COR-L47 (cell line): Measurements from ENCODE around the gene FARS2.
A peak's percentile ranks its signal among the peaks of the same experiment; 100 is the strongest.

Source experiments
- DNase-seq: peaks from one replicate; lab custom pipeline; 2025; lab: John Stamatoyannopoulos, UW

FARS2 gene

DNA sequence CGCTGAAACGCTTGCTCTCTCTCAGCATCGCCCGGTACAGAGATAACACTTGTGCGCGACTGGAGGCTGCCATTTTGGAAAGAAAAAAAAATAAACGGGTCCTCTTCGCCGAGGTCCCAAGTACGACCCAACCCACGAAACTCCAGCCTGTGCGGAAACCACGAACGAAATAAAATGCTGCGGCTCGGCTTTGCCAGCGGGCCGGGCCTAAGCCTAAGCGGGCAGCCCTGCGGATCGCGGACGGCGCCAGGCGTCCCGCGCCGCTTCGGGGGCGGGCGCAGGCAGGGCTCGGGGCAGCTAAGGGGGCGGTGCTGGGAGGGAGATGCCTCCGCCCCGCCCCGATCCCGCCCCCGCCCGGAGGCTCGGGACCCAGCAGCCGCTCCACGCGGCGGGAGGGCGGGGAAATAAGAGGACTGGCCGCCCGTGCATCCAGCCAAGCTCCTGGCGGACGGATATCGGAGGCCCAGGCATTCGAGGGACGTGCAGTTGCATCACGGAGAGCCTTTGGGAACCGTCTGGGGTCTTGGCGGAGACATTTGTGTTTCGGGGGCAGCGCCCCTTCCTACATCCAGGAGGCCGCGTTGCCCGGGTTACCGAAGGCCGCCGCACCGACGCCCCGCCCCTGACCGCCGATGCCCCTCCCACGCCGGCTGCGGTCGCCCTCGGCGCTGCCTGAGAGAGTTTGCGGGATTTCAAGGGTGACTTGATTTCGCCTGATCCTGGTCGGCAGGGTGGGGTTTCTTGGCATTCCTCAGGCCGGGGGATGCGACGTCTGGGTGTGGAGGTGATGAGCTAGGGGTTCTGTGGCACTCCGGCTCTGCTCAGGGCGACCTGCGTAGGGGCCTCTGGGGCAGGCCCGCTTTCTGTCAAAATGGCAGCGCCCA is at the start of gene FARS2, which contains the start of gene LYRM4:
TSS of gene FARS2 (plus strand) at position 853 of the 884 bp plus-strand sequence.
TSS of gene LYRM4 (minus strand) at position 290 of the 884 bp plus-strand sequence. CDS start at position 73, 217 bp downstream.
- peak; percentile 85 for DNase-seq

DNA sequence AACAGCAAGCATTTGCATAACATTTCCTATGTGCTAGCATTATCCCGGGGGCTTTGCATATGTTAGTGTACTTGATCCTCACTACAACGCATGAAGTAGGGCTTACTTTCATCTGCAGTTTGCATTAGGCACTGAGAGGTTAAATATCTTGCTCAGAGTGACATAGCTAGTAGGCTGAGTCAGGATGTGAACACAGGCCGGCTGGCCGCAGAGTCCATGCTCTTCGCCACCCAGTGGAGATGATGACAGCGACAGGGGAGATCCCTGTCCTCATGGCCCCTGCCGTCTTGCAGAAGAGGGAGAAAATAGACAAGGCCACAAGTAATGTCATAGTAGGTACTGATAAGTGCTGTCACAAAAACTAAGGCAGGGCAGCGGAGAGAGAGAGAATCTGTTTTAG is 47.5 kb upstream of the FARS2 start:
- DNase-seq, result no peak

DNA sequence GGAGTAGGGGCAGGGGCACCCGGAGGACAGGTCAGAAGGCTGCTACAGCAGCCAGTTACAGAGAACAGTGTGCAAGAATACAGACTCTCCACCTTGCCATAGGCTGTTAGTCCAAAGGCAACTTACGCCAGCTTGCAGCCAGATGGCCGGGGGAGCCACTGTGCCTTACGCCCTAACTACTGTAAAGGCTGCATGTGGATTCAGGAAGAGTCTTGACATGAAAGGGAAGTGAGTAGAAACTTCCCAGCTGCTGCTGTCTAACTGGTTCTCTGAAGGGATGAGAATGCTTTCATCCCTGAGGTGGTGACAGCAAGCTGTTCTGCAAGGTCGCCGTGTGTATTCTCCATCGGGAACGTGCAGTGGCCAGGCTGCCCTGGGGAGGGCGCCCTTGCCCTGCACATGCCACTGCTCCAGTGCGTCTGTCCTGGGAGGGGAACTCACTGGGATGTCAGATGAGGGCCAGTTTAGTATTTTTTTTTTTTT is 46.7 kb upstream of the FARS2 start:
- DNase-seq, result no peak

DNA sequence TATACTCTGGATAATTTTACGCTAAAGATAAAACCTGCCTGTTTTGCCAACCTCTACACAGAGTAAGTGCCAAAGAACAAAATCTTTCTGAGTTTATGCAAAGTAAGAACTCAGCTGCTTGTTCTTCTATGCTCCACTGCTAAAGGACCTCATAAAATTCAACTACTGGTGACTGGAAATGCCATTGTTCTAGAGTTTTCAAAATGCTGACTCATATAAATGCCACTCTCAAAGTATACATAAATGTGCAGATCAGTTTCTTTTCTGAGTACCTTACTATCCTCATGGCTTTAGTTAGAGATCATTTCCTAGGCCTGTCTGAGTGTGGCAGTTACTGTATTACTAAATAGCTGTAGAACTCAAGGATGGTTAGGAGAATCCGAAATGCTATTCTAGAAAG is 46.2 kb upstream of the FARS2 start:
- no peak for DNase-seq

DNA sequence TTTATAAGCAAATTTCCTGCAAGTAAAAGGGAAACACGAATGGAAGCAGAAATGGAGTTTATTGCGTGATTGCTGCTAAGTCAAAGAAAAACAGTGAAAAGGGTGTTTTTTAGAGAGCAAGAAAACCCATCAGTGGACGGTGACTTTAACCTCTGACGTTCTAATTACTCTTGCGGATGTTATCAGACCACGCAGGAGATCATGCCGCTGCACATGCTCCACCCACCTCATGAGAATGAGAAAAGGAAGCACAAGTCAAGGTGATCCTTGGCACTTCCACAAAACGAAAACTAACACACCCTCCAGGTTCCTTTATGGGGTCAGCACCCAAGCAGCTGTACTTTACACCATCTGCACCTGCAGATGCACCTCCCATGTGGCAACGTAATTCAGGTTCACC is 45.5 kb upstream of the FARS2 start:
- no peak for DNase-seq

DNA sequence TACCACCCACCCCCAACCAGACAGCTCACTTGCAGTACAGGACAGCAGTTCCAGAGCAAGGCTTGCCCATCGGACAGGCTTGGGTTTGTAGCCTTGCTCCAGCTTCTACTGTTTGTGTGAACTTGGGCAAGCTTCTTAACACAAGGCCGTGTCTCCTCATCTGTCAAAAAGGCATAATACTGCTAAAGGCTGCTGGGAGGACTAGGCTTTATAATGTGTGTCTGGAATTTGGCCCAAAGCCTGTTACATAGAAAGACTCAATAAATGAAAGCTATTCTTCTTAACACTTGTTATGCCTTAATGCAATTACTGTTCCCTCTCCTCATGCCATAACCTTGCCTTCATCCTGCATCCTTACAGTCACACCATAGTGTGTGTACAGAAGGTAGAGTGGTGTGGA is 44.0 kb upstream of the FARS2 start:
- no peak for DNase-seq

DNA sequence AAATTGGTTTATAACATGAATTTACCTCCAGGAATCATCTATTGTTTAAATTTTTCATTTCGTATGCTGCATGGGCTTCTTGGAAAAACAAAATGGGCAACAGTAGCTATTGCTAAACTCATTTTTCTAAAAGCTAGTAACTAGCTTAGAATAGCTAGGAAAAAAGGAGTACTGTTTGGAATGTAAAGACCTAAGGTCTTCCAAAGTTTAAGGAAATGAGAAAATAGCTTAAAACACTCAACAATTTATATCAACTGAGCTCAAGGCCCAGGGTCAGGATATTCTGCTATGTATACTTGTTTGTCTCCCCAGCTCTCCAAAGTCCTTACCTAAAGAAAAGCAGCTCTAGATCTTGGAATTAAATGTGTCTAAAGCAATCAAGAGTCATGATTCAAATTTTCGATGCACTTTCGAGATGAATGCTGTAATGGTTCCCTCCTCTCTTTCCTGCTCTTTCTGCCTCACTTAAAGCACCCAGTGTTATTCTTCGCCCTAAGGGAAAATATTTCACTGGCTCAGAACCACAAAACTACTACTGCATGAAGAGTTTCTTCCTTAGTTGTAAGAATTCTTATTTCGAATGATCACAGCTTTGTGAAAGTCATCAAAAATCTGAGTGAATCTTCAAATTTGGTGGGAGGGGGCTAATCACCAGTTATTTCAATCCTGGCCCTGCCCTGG is 42.2 kb upstream of the FARS2 start:
- DNase-seq, result no peak

DNA sequence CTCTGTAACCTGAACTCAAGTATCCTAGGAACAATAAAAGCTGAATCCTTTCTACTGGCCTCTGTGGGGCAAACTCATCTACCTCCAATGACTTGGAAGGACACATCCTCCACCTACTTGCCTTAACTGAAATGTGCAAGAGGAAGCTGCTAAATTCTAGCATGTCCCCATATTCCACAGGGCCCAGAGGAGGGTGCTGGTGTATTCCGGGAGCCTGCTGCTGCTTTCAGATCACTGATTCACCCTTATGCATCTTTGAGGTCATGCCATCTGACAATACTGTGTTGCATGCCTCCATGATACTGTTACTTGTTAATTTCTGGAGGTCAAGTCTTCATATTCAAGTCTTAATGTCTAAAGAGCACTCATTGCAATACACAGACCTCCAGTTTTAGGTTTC is 40.9 kb upstream of the FARS2 start:
- no peak for DNase-seq

DNA sequence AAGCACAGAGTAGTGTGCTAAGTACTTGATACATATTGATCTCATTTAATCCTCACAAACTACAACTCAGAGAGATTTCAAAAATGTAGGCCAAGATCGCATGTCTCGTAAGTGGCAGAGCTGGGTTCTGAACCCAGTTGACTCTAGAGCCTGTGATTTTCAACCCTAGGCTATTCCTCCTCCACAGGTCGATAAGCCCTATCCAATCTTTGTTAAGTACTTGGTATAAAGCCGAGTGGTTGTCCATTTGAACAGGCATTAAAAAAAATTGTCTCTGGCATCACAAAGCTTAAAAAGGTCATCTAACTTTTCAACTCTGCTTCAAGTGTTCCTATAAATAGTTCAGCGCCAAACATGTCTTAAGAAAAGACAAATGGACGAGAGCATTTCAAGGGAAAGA is 38.0 kb upstream of the FARS2 start:
- DNase-seq, result no peak

DNA sequence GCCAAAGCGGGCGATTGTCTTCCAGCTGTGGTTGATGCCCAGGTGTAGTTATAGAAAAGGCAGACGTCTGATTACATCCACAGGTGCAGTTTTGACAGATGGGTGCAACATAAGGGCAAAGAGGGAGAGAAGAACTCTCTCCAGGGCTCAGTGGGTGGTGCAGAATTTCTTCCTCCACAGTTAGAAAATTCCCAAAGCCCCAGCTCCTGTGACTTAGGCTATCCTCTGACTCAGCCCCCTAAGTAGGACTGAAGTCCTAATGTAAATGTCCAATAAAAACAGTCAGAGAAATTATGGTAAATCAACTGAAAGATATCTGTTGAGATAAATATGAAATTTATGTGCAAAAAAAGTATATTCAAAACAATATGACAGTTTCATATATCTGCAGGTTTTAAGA is 32.0 kb upstream of the FARS2 start:
- no peak for DNase-seq

DNA sequence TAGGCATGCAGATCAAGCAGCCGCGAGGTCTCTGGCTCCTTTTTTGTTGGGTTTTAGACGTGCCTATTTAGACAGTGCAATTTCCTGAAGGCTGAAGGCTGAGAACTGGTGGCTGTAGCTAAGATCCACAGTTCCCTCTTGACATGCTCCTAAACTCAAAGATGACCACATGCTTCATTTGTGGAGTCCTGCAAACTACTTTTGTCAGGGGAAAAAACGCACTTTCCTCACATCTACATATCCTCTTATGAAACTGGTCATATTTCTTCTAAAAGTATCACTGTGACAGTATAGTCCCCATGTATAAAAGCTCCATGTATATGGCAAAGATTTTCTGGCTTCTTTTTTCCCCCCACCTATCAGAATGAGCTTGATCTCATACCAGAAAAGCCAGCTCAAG is 31.2 kb upstream of the FARS2 start:
- DNase-seq, result no peak

DNA sequence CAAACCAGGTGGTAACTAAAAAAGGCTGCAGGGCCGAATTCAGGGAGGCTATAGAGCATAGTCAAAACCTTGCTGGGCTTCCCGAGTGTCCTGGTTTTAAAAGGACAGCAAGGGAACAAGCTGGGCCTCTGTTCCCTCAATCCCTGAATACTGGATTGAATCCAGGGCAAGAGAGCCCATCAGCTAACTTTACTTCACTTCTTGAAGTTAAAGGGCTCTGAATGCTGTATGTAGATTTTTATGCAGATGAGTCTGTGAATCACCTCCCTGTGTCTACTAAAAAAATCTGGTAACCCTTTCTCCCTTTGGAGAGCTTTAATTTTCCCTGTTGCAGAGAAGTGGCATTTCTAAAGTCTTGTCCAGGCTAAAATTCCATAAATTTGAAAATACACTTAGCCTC is 30.0 kb upstream of the FARS2 start:
- no peak for DNase-seq

DNA sequence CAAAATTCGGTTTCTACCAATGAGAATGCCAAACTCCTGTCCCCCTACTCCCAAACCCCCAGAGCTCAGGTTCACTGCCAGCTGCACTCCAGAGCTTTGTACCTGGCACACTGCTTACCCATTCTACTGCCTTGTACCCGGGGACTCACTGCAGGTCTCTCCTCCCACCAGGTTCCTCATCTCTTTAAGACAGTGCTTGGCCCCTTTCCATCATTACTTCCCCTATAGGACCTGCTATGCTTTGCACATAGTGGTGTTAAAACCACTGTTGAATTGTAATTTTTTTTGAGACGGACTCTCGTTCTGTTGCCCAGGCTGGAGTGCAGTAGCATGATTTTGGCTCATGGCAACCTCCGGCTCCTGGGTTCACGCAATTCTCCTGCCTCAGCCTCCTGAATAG is 26.4 kb upstream of the FARS2 start:
- no peak for DNase-seq

DNA sequence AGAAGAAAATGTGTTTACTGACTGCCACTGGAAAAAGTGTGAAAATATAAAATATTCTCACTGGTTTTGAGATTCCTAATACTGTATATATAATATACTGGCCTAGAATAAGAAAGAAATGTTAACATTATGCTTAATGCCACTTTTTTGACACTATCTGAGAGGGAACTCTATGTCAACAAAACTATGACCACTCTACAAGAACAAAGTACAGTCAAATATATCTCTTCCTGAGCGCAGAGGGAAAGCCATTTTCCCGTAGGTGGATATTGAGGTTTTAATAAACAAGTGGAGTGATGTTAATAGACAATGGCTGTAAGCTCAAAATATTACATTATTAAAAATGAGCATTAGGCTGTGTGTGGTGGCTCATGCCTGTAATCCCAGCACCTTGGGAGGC is 25.5 kb upstream of the FARS2 start:
- DNase-seq, result no peak

DNA sequence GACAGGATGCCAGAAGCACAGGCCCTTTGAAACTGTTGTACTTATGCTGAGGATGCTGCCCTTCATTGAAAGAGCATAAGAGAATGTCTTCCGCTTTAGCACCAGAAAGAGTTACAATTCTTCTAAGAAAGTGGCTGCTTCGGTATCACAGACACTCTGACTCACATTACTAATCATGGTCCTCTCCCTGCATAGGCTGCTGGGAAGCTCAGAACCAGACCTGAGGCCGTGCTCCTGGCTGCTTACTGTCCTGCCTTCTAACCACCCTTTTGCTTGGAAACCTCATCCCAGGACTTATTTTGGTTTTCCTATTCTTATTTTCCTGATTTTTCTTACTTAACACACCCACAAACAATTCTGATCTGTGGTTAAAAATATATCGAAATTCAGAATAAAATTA is 23.5 kb upstream of the FARS2 start:
- no peak for DNase-seq

DNA sequence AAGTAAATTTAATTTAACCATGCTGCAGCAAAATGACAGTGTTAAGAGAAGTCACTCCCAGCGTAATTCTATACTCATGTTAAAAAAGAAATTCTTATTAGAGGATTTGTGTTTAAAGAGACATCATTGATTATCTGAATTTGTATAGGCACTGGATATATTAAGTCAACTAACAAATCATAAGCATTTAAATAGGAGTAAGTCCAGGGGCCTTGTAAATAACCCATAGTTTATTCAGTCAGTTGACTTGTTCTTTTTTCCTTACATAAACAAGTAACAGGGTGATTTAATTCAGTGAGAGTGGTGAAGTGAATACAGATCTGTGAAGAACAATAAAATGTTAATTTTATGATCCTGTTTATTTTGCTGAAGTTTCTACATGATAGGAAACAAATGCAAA is 23.0 kb upstream of the FARS2 start:
- DNase-seq, result no peak

DNA sequence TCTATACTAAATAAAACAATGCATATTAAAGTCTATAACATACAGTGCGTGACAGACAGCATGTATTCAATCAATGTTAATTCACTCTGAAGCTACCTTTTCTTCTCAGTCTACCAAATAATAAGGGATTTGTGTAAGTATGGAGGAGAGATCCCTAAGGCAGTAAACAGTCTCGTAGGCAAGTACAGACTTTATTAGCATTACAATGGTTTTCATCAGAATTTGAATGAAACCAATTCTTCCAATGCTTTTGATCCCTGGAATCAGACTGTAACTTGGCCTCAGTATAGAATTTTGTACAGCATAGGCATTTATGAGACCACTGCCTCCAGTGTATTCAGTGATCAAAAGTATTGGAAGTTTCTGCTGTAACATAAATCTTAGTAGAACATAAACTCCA is 20.1 kb upstream of the FARS2 start:
- DNase-seq, result no peak

DNA sequence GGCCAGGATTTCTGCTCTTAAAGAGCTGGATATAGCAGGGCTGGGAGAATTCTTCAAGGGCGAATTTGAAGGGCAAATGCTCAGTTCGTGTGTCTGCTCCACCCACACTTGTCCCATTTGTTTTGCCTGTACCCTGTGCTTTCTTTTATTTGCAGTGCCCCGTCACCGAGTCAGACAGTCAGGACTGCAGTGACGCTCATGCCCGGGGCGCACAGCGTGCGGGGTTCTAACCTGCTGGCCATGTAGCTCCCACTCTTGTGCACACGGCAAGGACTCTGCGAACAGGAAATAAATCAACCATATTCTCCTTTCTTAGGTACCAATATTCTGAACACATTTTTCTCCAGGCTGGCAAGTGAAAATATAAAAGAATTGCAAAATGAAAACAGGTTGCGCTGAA is 18.2 kb upstream of the FARS2 start:
- no peak for DNase-seq

DNA sequence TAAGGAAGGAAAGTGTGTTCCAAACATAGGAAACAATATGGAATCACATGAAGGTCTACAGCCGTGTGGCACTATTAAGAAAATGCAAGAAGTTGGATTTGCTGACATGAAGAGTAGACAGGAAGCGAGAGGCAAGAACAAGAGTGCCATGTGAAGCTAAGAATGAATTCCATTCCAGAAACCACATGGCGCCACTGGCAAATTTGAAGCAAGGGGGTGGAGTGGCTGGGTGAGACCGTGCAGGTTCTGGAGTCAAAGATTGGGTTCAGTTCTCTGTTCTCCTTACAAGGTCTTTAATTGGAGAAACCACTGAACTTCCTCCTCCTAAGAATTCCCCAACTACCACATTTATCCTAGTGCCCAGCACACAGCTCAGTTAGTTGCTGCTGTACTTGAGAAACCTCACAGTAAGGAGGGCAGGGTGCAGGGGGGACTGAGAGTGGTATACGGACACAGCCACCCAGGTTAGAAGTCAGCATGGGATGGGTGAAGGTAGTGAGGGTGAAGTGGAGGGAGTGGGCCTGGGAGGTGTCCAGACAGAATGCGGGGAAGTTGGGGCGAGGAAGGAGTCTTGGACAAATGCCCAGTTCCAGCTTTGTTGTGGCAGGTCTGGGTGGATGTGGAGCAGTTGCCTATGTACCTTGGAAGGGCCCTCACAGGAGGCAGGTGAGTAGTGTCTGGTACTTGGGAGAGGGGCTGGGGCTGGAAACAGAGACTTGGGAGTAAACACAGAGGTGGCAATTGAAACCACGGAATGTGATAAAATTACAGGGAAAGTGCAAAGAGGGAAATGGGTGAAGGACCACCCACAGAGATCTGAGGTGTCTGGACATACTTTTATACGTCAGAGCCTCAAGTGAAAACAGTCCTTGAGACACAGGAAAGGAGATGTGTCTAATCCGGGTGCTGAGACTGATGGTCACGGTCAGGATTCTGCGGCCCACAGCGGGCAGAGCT is 14.9 kb upstream of the FARS2 start:
- DNase-seq, result no peak

DNA sequence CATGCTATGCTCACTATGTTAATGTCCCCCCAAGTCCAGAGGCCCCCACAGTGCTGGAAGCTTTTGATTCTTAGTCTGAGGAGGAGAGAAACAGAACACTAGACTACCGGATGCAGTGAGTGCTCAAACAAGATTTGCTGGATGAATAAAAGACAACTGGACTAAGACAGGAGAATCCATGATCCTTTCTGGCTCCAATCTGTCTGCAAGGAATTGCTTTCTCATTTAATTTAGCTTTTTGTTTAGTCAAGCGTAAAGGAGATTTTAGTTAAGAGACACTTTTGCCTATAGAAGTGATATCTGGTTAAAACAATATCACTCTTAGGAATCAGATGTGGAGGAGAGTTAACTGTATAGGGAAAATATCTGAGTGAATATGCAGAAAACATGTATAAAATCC is 14.1 kb upstream of the FARS2 start:
- DNase-seq, result no peak

DNA sequence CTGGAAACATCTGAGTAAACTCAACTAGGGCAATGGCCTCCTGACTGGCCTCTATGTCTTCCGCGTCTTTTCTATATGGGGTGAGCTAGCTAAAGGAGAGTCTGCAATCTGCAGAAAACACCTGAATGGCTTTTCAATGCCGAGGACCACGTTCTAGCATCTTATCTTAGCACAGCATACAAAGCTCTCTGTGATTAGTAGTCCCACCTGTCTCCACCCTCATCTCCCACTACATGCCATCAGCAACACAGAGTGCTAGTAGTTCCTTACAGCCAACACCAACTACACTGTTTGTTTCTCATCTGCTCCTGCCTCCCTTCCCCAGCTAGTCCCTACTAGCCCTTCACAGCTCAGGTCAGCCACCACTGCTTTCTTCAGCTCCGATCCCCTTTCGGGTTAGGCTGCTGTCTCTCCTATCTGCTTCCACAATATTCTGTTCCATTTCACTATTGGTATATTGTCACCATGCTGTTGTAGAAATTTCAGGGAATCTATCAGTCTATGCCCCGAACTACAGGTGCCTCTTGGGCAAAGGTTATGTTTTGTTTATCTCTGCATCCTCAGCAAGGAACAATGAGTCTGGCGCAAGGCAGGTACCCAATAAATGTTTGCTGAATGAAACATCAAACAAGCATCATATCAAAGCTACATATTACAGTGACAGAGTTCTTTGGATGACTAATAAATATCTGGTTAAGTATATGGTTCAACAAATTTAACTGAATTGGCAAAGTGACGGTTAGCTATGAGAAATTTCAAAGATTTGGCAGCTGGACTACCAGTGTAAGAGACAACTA is 12.8 kb upstream of the FARS2 start:
- no peak for DNase-seq
